NB4 (cell line): ENCODE data around the gene TKFC.

Experiments used
- DNase-seq: peaks from one replicate; pipeline ENCODE4 v3.0.0; 2010; ENCODE audit warnings: low read depth
- H3K4me3 ChIP-seq: one replicate; pipeline ENCODE4 v1.5.1; 2011; ENCODE audit warnings: mild to moderate bottlenecking, low read depth, low read length, moderate library complexity
- MYC ChIP-seq: IDR thresholded peaks from 2 replicates; pipeline ENCODE4 v1.6.1; 2011; ENCODE audit warnings: low read depth, low read length
- POLR2A ChIP-seq: IDR thresholded peaks from 2 replicates; pipeline ENCODE4 v1.6.1; 2011; ENCODE audit warnings: mild to moderate bottlenecking; ENCODE audit not compliant: insufficient read length; ENCODE audit errors: extremely low read depth
- TF ChIP-seq, protein P1 (sequence below): IDR thresholded peaks from one replicate; pipeline ENCODE4 v1.5.1; 2012; ENCODE audit warnings: low read depth, low read length
- TF ChIP-seq, protein P2 (sequence below): IDR thresholded peaks from 2 replicates; pipeline ENCODE4 v1.6.1; 2011; ENCODE audit warnings: low read depth, low read length

Gene TKFC

DNA sequence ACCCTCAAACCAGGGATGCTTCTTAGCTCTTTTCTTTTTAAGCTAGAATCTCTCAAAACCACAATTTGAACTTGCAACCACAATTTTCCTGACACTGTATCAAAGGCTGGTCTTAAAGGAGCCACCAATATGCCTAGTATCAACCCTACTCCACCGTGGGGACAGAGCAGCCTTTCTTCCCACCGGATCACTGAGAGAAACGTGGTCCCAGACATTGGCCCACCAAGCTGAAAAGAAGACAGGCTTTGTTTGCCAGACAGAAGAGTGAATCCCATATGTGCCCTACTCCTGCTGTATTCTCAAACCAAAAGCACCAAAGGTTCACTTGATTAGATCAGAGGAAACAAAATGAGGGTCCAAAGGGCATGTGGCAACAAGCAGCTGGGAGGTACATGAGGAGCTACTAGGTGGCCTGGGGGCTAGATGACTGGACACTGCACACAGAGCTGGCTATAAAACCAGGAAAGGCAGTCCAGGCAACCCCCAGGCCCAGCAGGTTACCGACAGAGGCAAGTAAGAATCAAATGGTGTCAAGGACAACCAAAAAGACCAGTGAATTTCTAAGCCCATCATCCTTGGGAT is 34.3 kb upstream of the TKFC start:
- DNase-seq, result no peak
- H3K4me3 ChIP-seq, result no peak overlapping the region
- TF ChIP-seq MYC, result no peak
- TF ChIP-seq, protein P1, sequence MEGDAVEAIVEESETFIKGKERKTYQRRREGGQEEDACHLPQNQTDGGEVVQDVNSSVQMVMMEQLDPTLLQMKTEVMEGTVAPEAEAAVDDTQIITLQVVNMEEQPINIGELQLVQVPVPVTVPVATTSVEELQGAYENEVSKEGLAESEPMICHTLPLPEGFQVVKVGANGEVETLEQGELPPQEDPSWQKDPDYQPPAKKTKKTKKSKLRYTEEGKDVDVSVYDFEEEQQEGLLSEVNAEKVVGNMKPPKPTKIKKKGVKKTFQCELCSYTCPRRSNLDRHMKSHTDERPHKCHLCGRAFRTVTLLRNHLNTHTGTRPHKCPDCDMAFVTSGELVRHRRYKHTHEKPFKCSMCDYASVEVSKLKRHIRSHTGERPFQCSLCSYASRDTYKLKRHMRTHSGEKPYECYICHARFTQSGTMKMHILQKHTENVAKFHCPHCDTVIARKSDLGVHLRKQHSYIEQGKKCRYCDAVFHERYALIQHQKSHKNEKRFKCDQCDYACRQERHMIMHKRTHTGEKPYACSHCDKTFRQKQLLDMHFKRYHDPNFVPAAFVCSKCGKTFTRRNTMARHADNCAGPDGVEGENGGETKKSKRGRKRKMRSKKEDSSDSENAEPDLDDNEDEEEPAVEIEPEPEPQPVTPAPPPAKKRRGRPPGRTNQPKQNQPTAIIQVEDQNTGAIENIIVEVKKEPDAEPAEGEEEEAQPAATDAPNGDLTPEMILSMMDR, result no peak
- TF ChIP-seq, protein P2, sequence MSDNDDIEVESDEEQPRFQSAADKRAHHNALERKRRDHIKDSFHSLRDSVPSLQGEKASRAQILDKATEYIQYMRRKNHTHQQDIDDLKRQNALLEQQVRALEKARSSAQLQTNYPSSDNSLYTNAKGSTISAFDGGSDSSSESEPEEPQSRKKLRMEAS, result no peak
- no peak for TF ChIP-seq POLR2A

DNA sequence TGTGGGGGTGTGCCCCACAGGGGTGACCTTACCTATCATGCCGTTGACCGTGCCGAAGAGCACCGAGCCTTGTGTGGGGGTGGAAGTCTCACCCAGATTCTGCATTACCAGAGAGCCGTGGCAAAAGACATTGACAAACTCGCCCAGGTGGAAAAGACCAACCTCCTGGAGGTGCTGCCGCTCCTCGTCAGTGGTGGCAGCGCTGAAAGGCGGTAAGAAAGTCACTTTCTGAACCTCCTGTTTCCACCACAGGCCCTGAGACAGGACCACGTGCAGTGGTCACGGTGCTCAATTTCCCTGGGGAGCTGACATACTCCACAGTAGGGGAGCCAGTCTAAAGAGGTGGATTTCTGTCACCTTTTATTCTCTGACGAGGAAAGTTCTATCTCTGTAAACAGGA is 30.5 kb upstream of the TKFC start:
- no peak for DNase-seq
- TF ChIP-seq MYC (no peak), POLR2A (no peak)
- TF ChIP-seq, protein P2, result no peak
- TF ChIP-seq, protein P1, result no peak
- no peak overlapping the region for H3K4me3 ChIP-seq

DNA sequence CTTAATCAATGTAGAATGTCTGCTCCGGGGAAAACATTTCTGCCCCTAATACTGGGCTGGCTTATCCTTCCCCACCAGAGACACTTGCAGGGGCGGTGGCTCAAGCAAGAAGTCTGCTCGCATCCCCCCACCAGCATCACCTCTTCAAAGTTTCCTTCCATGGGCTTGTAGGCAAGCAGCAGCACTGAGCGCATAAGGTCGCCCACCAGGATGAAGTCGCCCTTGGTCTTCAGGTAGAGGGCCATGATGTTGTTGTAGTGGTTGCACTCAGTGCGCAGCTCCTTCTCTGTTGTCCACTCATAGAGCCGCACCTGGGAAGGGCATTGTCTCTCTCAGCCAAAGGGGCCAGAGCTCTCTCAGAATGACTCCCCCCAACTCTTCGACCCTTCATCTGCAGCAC is 29.3 kb upstream of the TKFC start:
- H3K4me3 ChIP-seq, result no peak overlapping the region
- TF ChIP-seq POLR2A, result no peak
- TF ChIP-seq, protein P2, result no peak
- TF ChIP-seq, protein P1, result no peak
- TF ChIP-seq MYC, result no peak
- no peak for DNase-seq

DNA sequence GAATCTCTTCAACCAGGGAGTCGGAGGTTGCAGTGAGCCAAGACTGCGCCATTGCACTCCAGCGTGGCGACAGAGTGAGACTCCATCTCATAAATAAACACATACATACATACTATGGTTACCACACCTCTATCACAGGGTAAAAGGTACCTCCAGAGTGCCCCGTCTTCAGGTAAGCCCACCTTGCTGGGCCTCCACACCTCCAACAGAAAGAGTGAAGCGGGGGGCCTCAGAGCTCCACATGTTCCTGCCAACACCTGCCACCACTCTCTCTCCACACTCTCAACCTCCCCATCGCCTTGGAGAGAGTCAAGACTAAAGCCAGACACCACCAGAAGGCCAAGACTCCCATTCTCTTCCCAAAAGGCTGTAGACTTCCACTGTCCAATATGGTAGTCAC is 27.6 kb upstream of the TKFC start:
- TF ChIP-seq, protein P1, result no peak
- TF ChIP-seq, protein P2, result no peak
- TF ChIP-seq POLR2A (no peak), MYC (no peak)
- no peak overlapping the region for H3K4me3 ChIP-seq
- DNase-seq, result no peak

DNA sequence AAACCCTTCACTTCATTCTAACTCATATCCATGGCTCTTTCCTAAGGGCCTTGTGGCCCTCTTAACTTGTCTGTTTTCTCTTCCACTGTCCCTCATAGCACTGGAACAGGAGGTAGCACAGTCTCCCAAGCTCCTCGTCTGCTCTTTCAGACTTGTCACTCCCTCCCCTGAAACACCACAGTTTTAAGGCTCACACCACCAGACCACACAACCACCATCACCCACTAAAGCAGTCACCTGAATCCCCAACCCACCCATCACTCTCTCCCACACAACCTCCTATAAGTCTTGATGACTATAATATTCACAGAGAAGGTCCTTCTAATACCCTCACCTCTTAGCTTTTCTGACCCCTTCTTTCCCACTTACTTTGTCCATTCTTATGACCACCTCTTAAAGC is 26.8 kb upstream of the TKFC start:
- H3K4me3 ChIP-seq, result no peak overlapping the region
- DNase-seq, result no peak
- TF ChIP-seq, protein P1, result no peak
- TF ChIP-seq MYC (no peak), POLR2A (no peak)
- TF ChIP-seq, protein P2, result no peak

DNA sequence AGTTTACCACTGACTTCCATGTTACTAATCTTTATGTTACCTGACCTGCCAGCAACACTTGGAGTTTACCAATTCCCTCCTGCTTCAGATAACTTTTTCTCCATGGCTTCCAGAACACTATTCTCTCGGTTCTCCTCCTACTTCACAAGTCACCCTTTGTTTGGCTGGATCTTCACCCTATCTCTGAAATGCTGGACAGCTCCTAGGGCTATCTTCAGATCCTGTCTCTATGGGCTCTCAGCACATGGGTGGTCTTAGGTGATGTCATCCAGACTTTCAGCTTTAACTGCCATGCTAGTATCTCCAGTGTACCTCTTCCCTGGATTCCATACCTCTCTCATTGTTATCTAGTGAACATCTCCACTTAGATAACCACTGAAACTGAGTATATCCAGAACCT is 25.7 kb upstream of the TKFC start:
- DNase-seq, result no peak
- H3K4me3 ChIP-seq, result no peak overlapping the region
- TF ChIP-seq MYC (no peak), POLR2A (no peak)
- TF ChIP-seq, protein P1, result no peak
- TF ChIP-seq, protein P2, result no peak
